Measurements from ENCODE around the gene MRPL54.
"Not testable (repeated sequence)": the region's sequence is repeated elsewhere in the genome, so short reads cannot be mapped to it uniquely, and the experiment has no call there.

MRPL54 gene

DNA sequence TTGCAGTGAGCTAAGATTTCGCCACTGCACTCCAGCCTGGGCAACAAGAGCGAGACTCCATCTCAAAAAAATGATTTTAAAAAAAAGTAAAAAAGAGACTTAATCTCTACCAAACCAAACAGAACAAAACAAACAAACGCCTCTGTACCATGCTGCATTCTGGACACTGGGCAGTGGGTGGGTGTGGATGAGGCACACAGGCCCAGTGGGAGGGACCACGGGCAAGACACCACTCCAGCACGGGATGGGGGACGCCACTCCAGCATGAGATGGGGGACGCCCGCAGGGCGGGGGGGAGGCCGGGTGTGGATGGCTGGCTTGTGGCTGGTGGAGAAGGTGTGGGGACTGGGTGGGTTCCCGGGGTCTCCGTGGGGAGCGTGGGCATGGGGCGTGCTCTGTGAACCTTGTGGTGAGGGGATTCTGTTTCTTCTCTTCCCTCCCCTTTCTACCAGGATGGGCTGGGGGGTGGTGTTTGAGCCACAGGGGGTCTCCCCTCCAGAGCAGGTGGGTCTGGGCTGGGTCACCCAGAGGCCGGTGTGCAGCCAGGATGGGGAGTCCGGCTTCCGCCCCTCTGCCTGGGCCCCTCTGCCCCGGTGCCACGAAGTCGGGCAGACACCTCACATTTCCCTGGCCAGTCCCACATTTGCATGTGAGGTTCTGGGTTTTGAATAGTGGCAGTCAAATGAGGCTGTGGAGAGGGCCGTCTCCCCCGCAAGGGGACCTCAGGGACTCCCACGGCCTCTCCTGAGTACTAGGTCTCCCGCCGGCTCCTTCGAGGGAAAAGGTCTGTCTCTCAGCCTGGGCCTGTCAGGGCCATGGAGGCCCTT, 47.6 kb downstream of the MRPL54 start:
- H3K4me3 ChIP-seq (ENCODE audit: low read depth, low read length): peak overlapping the region; percentile 16

GRCh38 chr19:3810708-3811355, 48.4 kb downstream of the MRPL54 start:
- TF ChIP-seq CTCF (IDR thresholded peaks at IDR 0.05; ENCODE audit: insufficient read depth, low read depth, low read length, missing control alignments): no peak
- peak overlapping the region; percentile 16 for H3K4me3 ChIP-seq (ENCODE audit: low read depth, low read length)

More for the DNA sequence above, 47.6 kb downstream of the MRPL54 start:
- peak; percentile 70 for DNase-seq (ENCODE audit: low read depth)
- no peak for TF ChIP-seq CTCF (IDR thresholded peaks at IDR 0.05; ENCODE audit: insufficient read depth, low read depth, low read length, missing control alignments)

GRCh38 chr19:3813473-3814392, 51.3 kb downstream of the MRPL54 start:
- no peak for TF ChIP-seq CTCF (IDR thresholded peaks at IDR 0.05; ENCODE audit: insufficient read depth, low read depth, low read length, missing control alignments)
- DNase-seq (ENCODE audit: low read depth): no peak
- no peak overlapping the region for H3K4me3 ChIP-seq (ENCODE audit: low read depth, low read length)

More at GRCh38 chr19:3810708-3811355, 48.4 kb downstream of the MRPL54 start:
- no peak for DNase-seq (ENCODE audit: low read depth)

DNA sequence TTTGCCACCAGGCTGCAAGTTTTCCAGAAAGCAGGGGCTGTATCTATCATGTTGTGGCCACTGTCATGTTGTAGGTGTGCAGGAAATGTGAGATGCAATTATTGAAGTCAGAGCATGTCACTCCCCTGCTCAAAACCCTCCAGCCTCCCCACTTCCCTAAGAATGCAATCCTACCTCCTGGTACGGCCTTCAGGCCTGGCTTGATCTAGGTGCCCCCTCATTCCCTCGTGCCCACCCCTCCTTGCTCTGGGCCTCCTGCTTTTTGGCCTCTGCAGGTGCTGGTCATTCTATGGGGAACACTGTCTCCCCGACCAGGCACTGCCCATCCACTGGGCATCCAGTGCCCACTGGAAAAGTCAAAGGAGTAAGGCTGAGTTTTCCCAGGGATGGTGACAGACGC, 52.2 kb downstream of the MRPL54 start:
- TF ChIP-seq CTCF (IDR thresholded peaks at IDR 0.05; ENCODE audit: insufficient read depth, low read depth, low read length, missing control alignments): no peak
- no peak overlapping the region for H3K4me3 ChIP-seq (ENCODE audit: low read depth, low read length)

DNA sequence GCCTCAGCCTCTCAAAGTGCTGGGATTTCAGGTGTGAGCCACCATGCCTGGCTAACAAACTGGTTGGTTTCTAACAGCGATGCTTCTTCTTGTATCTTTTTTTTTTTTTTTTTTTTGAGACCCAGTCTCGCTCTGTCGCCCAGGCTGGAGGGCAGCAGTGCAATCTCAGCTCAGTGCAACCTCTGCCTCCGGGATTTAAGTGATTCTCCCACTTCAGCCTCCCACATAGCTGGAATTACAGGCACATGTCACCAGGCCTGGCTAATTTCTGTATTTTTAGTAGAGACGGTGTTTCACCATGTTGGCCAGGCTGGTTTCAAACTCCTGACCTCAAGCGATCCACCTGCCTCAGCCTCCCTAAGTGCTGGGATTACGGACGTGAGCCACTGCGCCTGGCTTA, 53.7 kb downstream of the MRPL54 start:
- H3K4me3 ChIP-seq (ENCODE audit: low read depth, low read length); DNase-seq (ENCODE audit: low read depth): not testable (repeated sequence)

More for the DNA sequence above, 52.2 kb downstream of the MRPL54 start:
- DNase-seq (ENCODE audit: low read depth): no peak

- no peak for DNase-seq (ENCODE audit: low read depth)
- no peak overlapping the region for H3K4me3 ChIP-seq (ENCODE audit: low read depth, low read length)
- no peak for TF ChIP-seq CTCF (IDR thresholded peaks at IDR 0.05; ENCODE audit: insufficient read depth, low read depth, low read length, missing control alignments)
These were observed 54.2 kb downstream of the MRPL54 start for GRCh38 chr19:3816566-3817218.

Data from GM12865 (cell line).